CD4-positive, alpha-beta T cell (primary cell): ENCODE data around the gene IGF2BP3. TPM values are rescaled to one million over a fixed set of nuclear protein-coding genes. Genes with fewer than 3 reads are reported as not detected.

Experiments
- ATAC-seq: fragments of 200-7000 bp; cut with Tn5 transposase; one replicate; pipeline ENCODE4 v1.10.0; 2022; ENCODE audit warnings: mild to moderate bottlenecking; ENCODE audit not compliant: poor library complexity
- CTCF ChIA-PET: fragments of 350-600 bp; sonication (Branson Sonifier 250); formaldehyde crosslinking; loops from one replicate; lab custom pipeline; 2021; ENCODE audit warnings: antibody characterized with exemption, inconsistent platforms; lab: Charles Lee
- POLR2A ChIA-PET: fragments of 350-600 bp; sonication (Branson Sonifier 250); formaldehyde crosslinking; loops from one replicate; lab custom pipeline; 2021; ENCODE audit warnings: antibody characterized with exemption, inconsistent platforms; lab: Charles Lee
- DNase-seq, 14 experiments: peaks; one replicate each; pipeline ENCODE4 v3.0.0-alpha.2; 2013 to 2020; ENCODE audit warnings: mixed read lengths in 2 of 14
- H3K27ac ChIP-seq, 2 donors: one replicate each; pipeline versions ENCODE4 v1.5.1 to v1.7.0; 2013; ENCODE audit warnings: low read length in 2 of 2, low read depth in 1 of 2, mild to moderate bottlenecking in 1 of 2
- H3K27me3 ChIP-seq, 2 experiments: 1 replicate in 1 of 2; 2 replicates in 1 of 2; pipeline versions ENCODE4 v1.6.1 to v1.7.0; 2013; ENCODE audit warnings: low read length in 2 of 2, control low read depth in 1 of 2, mild to moderate bottlenecking in 1 of 2, moderate library complexity in 1 of 2; ENCODE audit not compliant: insufficient read depth in 2 of 2, control insufficient read depth in 1 of 2
- H3K36me3 ChIP-seq: one replicate; pipeline ENCODE4 v1.6.1; 2013; ENCODE audit warnings: low read length, control low read depth; ENCODE audit not compliant: insufficient read depth
- H3K4me1 ChIP-seq: one replicate; pipeline ENCODE4 v1.6.1; 2013; ENCODE audit warnings: low read length, control low read depth; ENCODE audit not compliant: insufficient read depth
- H3K4me3 ChIP-seq: one replicate; pipeline ENCODE4 v1.5.1; 2013; ENCODE audit warnings: mild to moderate bottlenecking, low read length, moderate library complexity
- H3K9me3 ChIP-seq, 2 experiments: 1 replicate in 1 of 2; 2 replicates in 1 of 2; pipeline versions ENCODE4 v1.6.1 to v1.7.0; 2013; ENCODE audit warnings: low read length in 2 of 2, mild to moderate bottlenecking in 2 of 2, control low read depth in 1 of 2, moderate library complexity in 1 of 2; ENCODE audit not compliant: control insufficient read depth in 1 of 2, insufficient read depth in 1 of 2
- H3K27ac Mint-ChIP-seq: one replicate; pipeline ENCODE4 v1.8.0; 2020; ENCODE audit warnings: mixed read lengths
- H3K27me3 Mint-ChIP-seq: one replicate; pipeline ENCODE4 v1.8.0; 2021; ENCODE audit warnings: mixed read lengths
- H3K36me3 Mint-ChIP-seq: one replicate; pipeline ENCODE4 v1.8.0; 2021; ENCODE audit warnings: low read depth, mixed read lengths
- H3K4me1 Mint-ChIP-seq: one replicate; pipeline ENCODE4 v1.8.0; 2021; ENCODE audit warnings: low read depth, mixed read lengths
- H3K4me3 Mint-ChIP-seq: one replicate; pipeline ENCODE4 v1.8.0; 2020; ENCODE audit warnings: mild to moderate bottlenecking, mixed read lengths
- H3K9me3 Mint-ChIP-seq: one replicate; pipeline ENCODE4 v1.8.0; 2020; ENCODE audit warnings: mixed read lengths
- CTCF ChIP-seq: fragments of 200-600 bp; IDR thresholded peaks from one replicate; pipeline ENCODE4 v1.8.0; 2022; ENCODE audit warnings: antibody characterized with exemption, mild to moderate bottlenecking
- intact Hi-C, 2 experiments: fragments of 100-400 bp; cut with DNase I in 1 of 2; cut with micrococcal nuclease in 1 of 2; formaldehyde crosslinking; loops; one replicate each; pipeline versions ENCODE4 v1.15.1 to v1.9.0; 2023 to 2025; cut with DNase I, micrococcal nuclease
- total RNA-seq, 174 experiments: library from RNA in 2 of 174; stranded (reverse) in 2 of 174; gene quantifications; one replicate each; pipeline ENCODE4 v1.2.3 and lab custom pipeline; 2021 to 2026

IGF2BP3 gene
- total RNA-seq, 2 experiments from 2014 or later = not detected

- Mint-ChIP-seq H3K27ac (no peak overlapping the region), H3K4me1 (no peaks in the 10 kb centered on the region), H3K27me3 (peaks cover 1% of the 10 kb centered on the region), H3K36me3 (no peaks in the 10 kb centered on the region), H3K9me3 (no peaks in the 10 kb centered on the region), H3K4me3 (no peak overlapping the region)
- no peak for DNase-seq
- no peak for TF ChIP-seq CTCF
- Histone ChIP-seq H3K4me3 (no peak overlapping the region), H3K9me3 (no peaks in the 10 kb centered on the region), H3K4me1 (no peaks in the 10 kb centered on the region), H3K27me3 (no peaks in the 10 kb centered on the region), H3K27ac (no peak overlapping the region), H3K36me3 (no peaks in the 10 kb centered on the region)
- intact Hi-C loops = no loop called here
- no peak for ATAC-seq
- CTCF ChIA-PET = no interaction called here
- POLR2A ChIA-PET = no interaction called here
These were observed 203.4 kb downstream of the IGF2BP3 start for GRCh38 chr7:23266918-23267317.

GRCh38 chr7:23264916-23265458, 205.3 kb downstream of the IGF2BP3 start:
- no peak for TF ChIP-seq CTCF
- no peak for DNase-seq

GRCh38 chr7:23261843-23262452, 208.3 kb downstream of the IGF2BP3 start:
- CTCF ChIA-PET = interaction anchor here (0.6 to 4.1 kb wide), 2 partner anchors 11 to 118 kb away, joined by 3 to 30 read pairs; no protein-coding TSS in a partner anchor
- ATAC-seq = peak; percentile 98
- peak; percentile 88 for TF ChIP-seq CTCF

More at GRCh38 chr7:23264916-23265458, 205.3 kb downstream of the IGF2BP3 start:
- no peak overlapping the region for H3K27ac Mint-ChIP-seq
- CTCF ChIA-PET = interaction anchor here (4.1 kb wide), 1 partner anchor 8 kb away, joined by 30 read pairs; no protein-coding TSS in a partner anchor
- H3K36me3 ChIP-seq = no peaks in the 10 kb centered on the region
- H3K4me3 ChIP-seq = no peak overlapping the region
- no peaks in the 10 kb centered on the region for H3K4me1 Mint-ChIP-seq
- intact Hi-C loops = no loop called here
- H3K27ac ChIP-seq = no peak overlapping the region
- H3K9me3 ChIP-seq = no peaks in the 10 kb centered on the region
- H3K27me3 ChIP-seq = no peaks in the 10 kb centered on the region
- POLR2A ChIA-PET = no interaction called here
- H3K4me1 ChIP-seq = no peaks in the 10 kb centered on the region
- H3K9me3 Mint-ChIP-seq = no peaks in the 10 kb centered on the region
- no peak overlapping the region for H3K4me3 Mint-ChIP-seq
- no peak for ATAC-seq
- H3K27me3 Mint-ChIP-seq = peaks cover 4% of the 10 kb centered on the region
- H3K36me3 Mint-ChIP-seq = no peaks in the 10 kb centered on the region

More at GRCh38 chr7:23261843-23262452, 208.3 kb downstream of the IGF2BP3 start:
- Histone ChIP-seq H3K27ac (no peak overlapping the region), H3K36me3 (no peaks in the 10 kb centered on the region), H3K27me3 (no peaks in the 10 kb centered on the region), H3K9me3 (no peaks in the 10 kb centered on the region), H3K4me3 (no peak overlapping the region), H3K4me1 (no peaks in the 10 kb centered on the region)
- Mint-ChIP-seq H3K36me3 (no peaks in the 10 kb centered on the region), H3K4me1 (no peaks in the 10 kb centered on the region), H3K27ac (no peak overlapping the region), H3K9me3 (no peaks in the 10 kb centered on the region), H3K27me3 (peaks cover 19% of the 10 kb centered on the region), H3K4me3 (no peak overlapping the region)
- intact Hi-C loops = no loop called here
- POLR2A ChIA-PET = no interaction called here
- peak; percentile 31 to 80 (median 42) for DNase-seq
